ENCODE results near the gene SH2D6. TPM values are rescaled to one million over a fixed set of nuclear protein-coding genes. Genes with fewer than 3 reads are reported as not detected.

SH2D6 gene
- total and polyA plus RNA-seq, 2 of the 8 experiments (the other 6 are each of a cell fraction or from before 2014, with no cell fraction given): 0.42 TPM; not detected in 1

- H3K27me3 ChIP-seq (replicated peaks in 1 of 4; ENCODE audit: control insufficient read depth in 3 of 4, extremely low read depth in 1 of 4, insufficient read depth in 3 of 4, low read length in 3 of 4): peaks cover 0 to 14% (median 5%) of the 10 kb centered on the region in 4 experiments; a peak in 4 of 7 replicates
- peak overlapping the region; percentile 43; the same call in 1 of the 2 replicates for H4K8ac ChIP-seq (ENCODE audit: extremely low read depth, insufficient read depth, low read length)
- H2BK120ac ChIP-seq (replicated peaks; ENCODE audit: low read depth, low read length): peak overlapping the region; percentile 79
- H3K4me2 ChIP-seq (ENCODE audit: insufficient read depth in 1 of 2, low read depth in 2 of 2, low read length in 2 of 2): no peak overlapping the region; a peak in 1 of 4 replicates
- peak overlapping the region; percentile 81 for H4K91ac ChIP-seq (replicated peaks; ENCODE audit: insufficient read length, low read length)
- H2BK12ac ChIP-seq (ENCODE audit: low read depth, low read length): peak overlapping the region; percentile 96; the same call in 1 of the 2 replicates
- H3K79me1 ChIP-seq (ENCODE audit: low read depth, low read length): no peaks in the 10 kb centered on the region; the same call in 1 of the 2 replicates
- no peak overlapping the region for H2BK5ac ChIP-seq (ENCODE audit: low read depth, low read length)
- H3K4ac ChIP-seq (replicated peaks; ENCODE audit: insufficient read length, low read depth, low read length): peak overlapping the region; percentile 64
- FAIRE-seq: no peak
- no peak for DNase-seq (ENCODE audit: low read depth in 1 of 2, low spot score in 2 of 2)
- ChIA-PET CTCF (ENCODE audit: partially characterized antibody) (interaction anchor here (0.6 to 2.7 kb wide), 12 partner anchors 8 to 116 kb away, joined by 3 to 21 read pairs (median 3); partner anchors contain the start of gene SH2D6), POLR2A (ENCODE audit: partially characterized antibody) (interaction anchor here (0.7 to 55.3 kb wide), 8 partner anchors 10 to 111 kb away, joined by 3 to 1889 read pairs (median 6); partner anchors contain the start of genes ELMOD3, GGCX, MAT2A and RETSAT)
- H3K9ac ChIP-seq (replicated peaks in 1 of 4; ENCODE audit: extremely low read depth in 1 of 4, low read depth in 3 of 4, low read length in 3 of 4): no peak overlapping the region; a peak in 1 of 7 replicates
- 80% methylated on average over 16 of the region's 16 CpGs; no CpG with 5 or more reads in 1 of the 2 experiments for WGBS, 2 experiments (ENCODE audit: extremely low coverage in 1 of 2, insufficient coverage in 1 of 2, insufficient read length in 1 of 2, insufficient replicate concordance in 2 of 2, low coverage in 1 of 2, low lambda C conversion rate in 2 of 2, missing lambda C conversion rate in 1 of 2)
- H2AK5ac ChIP-seq (ENCODE audit: low read depth, low read length): peak overlapping the region; percentile 91; the same call in 1 of the 2 replicates
- no peaks in the 10 kb centered on the region for H3K79me2 ChIP-seq (ENCODE audit: control insufficient read depth in 1 of 2, insufficient read depth in 2 of 2, low read length in 2 of 2)
- H3K23me2 ChIP-seq (ENCODE audit: low read depth, low read length): peaks cover 4% of the 10 kb centered on the region; the same call in 1 of the 2 replicates
- H3K18ac ChIP-seq (ENCODE audit: extremely low read depth, low read length): peak overlapping the region; percentile 48
- H3K14ac ChIP-seq (ENCODE audit: insufficient read length): no peak overlapping the region
- H3K23ac ChIP-seq (ENCODE audit: insufficient read length): no peak overlapping the region
- peak overlapping the region; percentile 45 for H4K5ac ChIP-seq (ENCODE audit: insufficient read length, low read depth, low read length)
- H4K20me1 ChIP-seq (replicated peaks in 1 of 2; ENCODE audit: control insufficient read depth in 1 of 2, insufficient read depth in 2 of 2, low read length in 2 of 2): no peaks in the 10 kb centered on the region
- TF ChIP-seq GABPA (IDR thresholded peaks at IDR 0.05; ENCODE audit: borderline replicate concordance, insufficient read depth, low read length) (peak; percentile 38; the same call in 1 of the 2 replicates), RAD21 (IDR thresholded peaks at IDR 0.05 in 1 of 2, conservative IDR thresholded peaks at IDR 0.05 in 1 of 2; ENCODE audit: low read depth in 2 of 2, low read length in 2 of 2) (peak; percentile 24 to 47; a peak in 3 of 4 replicates), YY1 (IDR thresholded peaks at IDR 0.05; ENCODE audit: low read depth, low read length) (peak; percentile 83), ASH2L (IDR thresholded peaks at IDR 0.05; ENCODE audit: low read length) (no peak), MAX (IDR thresholded peaks at IDR 0.05) (peak; percentile 74)
- TF ChIP-seq, protein P1, sequence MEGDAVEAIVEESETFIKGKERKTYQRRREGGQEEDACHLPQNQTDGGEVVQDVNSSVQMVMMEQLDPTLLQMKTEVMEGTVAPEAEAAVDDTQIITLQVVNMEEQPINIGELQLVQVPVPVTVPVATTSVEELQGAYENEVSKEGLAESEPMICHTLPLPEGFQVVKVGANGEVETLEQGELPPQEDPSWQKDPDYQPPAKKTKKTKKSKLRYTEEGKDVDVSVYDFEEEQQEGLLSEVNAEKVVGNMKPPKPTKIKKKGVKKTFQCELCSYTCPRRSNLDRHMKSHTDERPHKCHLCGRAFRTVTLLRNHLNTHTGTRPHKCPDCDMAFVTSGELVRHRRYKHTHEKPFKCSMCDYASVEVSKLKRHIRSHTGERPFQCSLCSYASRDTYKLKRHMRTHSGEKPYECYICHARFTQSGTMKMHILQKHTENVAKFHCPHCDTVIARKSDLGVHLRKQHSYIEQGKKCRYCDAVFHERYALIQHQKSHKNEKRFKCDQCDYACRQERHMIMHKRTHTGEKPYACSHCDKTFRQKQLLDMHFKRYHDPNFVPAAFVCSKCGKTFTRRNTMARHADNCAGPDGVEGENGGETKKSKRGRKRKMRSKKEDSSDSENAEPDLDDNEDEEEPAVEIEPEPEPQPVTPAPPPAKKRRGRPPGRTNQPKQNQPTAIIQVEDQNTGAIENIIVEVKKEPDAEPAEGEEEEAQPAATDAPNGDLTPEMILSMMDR (IDR thresholded peaks at IDR 0.05; ENCODE audit: control extremely low read depth in 1 of 3, insufficient read depth in 1 of 3, low read depth in 1 of 3, low read length in 3 of 3): peak in 2 of 3 experiments; percentile 33 to 58; a peak in 3 of 4 replicates
- H2BK20ac ChIP-seq (ENCODE audit: low read length): peak overlapping the region; percentile 84
- no peak overlapping the region for H3K56ac ChIP-seq (replicated peaks; ENCODE audit: insufficient read length, low read depth, low read length)
- H2AFZ ChIP-seq (ENCODE audit: low read length): no peak overlapping the region
- H3K9me3 ChIP-seq (ENCODE audit: insufficient read depth in 2 of 2, low read depth in 1 of 2, low read length in 1 of 2): no peaks in the 10 kb centered on the region
- no peaks in the 10 kb centered on the region for H3K36me3 ChIP-seq (ENCODE audit: control insufficient read depth in 2 of 4, insufficient read depth in 4 of 4, low read length in 3 of 4)
- peak overlapping the region; percentile 88 for H2BK15ac ChIP-seq (ENCODE audit: low read length)
- no peak overlapping the region for H3K4me3 ChIP-seq (ENCODE audit: extremely low read depth in 1 of 4, insufficient read depth in 2 of 4, low read depth in 3 of 4, low read length in 4 of 4)
- H3K27ac ChIP-seq (ENCODE audit: low read depth, low read length): no peak overlapping the region
- peaks cover 7 to 48% (median 40%) of the 10 kb centered on the region in 4 experiments for H3K4me1 ChIP-seq (replicated peaks in 1 of 4; ENCODE audit: control insufficient read depth in 3 of 4, insufficient read depth in 4 of 4, low read length in 3 of 4)
Observed at GRCh38 chr2:85435981-85436835, 17.7 kb downstream of the SH2D6 start.

Measured in H1 (cell line).